Stimulated activated CD4-positive, alpha-beta T cell treated with anti-CD3 and anti-CD28 coated beads, Interleukin-1b, Interleukin-23, amount 100 ng/mL, for 1 hour (primary cell): ENCODE results near the gene MAP4K1.

ENCODE experiments used
- DNase-seq, 2 donors: peaks; one replicate each; pipeline ENCODE4 v3.0.0-alpha.2; 2020; ENCODE audit warnings: low read depth in 2 of 2

MAP4K1 gene

DNA sequence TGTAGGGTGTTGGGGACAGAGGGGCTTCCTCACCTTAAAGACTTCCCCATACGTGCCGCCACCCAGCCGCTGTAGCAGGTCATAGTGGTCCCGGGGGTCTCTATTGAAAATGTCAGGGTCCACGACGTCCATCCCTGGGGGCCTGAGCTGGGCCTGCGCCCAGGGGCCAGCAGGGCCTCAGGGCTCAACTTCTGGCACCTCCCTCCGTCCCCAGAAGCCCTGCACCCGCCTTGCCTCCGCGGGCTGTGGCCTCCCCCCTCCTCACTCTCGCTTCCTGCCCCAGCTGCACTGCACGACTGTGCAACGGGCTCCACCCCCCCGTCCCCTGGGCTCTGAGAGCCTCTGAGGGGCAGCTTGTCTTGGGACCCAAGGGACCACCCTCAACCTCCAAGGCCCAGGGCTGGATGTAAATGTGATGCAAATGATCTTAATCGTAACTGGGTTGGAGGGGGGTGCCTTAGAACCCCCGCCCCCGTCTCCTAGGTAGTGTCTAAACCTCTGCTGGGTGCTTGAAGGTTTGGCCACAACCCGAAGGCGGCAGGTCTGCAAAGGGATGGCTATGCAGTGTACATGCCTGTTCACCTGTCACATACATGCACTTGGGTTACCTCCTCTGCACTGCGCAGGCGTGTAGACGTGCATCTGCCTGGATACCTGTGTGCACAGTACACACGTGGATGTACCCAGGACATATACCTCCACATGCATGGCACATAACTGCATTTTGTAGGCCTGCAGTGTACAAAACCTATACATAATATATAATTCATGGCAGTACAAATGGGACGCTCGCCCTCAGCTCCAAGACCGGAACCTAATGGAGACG lies at the start of gene MAP4K1:
TSS of gene MAP4K1 (minus strand) at position 190 of the 826 bp plus-strand sequence. CDS start at position 132, 58 bp downstream.
- DNase-seq = peak in 1 of 2 donors; percentile 29

DNA sequence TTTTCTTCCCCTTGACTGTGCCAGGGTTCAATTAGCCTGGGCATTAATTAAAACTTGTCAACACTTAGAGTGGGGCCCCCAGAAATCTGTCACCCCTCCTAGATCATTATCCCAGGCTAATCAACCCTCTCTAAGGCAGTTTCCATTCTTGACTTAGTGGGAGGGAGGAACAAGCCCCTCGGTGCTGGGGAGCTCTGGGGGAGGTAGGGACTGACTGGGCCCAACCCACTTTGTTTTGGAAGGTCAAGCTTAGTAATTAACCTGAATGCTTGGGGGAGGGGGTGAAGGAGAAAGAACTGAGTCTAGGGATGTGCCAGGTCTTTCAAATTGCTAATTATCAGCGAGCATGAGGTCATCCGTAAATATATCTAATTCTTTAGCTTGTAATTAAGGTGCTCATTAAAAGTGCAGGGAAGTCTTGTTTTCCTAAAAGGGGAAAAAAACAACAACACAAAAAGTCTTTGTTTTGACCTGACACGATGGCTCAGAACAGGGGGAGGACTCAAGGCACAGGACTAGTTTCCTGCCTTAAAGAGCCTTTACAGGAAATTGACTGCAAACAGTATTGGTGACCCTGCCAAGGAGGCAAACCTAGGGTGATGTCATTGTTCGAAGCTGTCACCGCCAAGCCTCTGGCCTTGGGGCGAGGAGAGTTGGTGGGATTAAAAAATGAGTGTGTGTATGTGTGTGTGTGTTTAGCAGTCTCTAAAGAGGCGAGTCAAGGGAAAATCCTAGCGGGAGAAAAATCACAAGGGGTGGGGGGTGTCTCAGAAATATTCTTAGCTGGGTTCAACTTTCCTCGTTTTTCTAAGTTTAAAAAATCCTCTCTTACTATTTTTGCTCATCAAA lies 49.1 kb upstream of the MAP4K1 start:
- no peak for DNase-seq

DNA sequence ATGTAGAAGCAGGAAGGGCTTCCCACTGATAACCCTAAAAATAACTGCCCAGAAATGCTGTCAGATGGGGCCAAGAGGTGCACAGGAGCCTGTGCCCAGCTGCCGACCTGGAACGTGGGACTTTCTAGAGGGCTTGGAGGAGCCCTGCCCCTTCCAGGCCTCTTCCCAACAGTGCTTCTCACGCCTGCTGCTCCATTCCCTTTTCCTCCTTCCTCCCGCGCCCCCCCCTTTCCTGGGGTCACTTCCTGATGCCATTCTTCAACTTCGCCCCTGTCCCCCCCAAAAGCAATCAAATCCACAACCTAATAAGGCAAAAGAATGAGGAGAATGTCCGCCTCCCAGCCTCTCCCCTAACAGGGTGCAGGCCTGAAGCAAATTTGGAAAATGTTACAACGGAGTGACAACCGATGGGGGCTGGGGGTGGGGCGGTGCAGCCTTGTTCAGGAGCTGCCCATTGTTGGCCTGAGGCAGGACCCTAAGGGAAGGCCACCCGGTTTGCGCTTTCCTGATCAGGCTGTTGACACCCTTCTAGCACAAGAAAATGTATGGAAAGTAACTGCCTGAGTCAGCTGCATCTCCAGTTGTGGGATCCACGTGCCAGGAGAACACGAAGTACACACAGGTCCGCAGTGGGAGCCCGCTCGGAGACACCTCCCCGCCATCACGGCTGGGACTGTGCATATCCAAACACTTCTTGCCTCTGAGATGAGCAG lies 48.4 kb upstream of the MAP4K1 start:
- DNase-seq = no peak

DNA sequence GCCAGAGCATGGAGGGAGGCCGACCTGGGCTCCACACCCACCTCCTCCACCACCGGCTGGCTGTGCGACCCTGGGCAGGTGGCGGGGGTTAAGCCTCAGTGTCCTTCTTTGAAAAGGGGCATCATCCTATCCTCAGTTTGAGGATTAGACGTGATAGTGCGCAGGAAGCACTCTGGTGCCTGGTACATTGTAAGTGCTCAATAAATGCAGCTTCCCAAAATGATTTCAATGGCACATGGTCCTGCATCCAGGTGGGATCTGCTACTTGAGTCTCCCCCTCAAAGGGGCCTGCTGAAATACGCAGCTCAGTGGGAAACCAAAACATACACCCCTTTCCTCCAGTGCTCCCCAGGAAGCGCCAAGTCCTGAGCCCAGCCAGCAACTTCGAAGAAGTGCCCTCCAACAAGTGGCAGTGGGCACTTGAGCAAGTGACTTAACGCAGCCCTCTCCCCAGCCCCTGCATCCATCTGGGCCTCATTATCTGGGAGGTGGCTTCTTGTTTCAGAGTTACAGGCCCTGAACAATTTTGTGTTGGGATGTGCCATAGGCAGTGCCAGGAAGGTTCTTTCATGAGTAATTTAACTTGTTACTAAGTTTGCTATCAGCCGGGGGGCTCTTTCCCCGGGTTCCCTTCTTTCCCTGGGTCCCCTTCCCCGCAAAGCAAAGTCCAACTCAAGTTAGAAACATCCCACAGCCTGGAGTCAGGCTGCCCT lies 47.6 kb upstream of the MAP4K1 start:
- no peak for DNase-seq

DNA sequence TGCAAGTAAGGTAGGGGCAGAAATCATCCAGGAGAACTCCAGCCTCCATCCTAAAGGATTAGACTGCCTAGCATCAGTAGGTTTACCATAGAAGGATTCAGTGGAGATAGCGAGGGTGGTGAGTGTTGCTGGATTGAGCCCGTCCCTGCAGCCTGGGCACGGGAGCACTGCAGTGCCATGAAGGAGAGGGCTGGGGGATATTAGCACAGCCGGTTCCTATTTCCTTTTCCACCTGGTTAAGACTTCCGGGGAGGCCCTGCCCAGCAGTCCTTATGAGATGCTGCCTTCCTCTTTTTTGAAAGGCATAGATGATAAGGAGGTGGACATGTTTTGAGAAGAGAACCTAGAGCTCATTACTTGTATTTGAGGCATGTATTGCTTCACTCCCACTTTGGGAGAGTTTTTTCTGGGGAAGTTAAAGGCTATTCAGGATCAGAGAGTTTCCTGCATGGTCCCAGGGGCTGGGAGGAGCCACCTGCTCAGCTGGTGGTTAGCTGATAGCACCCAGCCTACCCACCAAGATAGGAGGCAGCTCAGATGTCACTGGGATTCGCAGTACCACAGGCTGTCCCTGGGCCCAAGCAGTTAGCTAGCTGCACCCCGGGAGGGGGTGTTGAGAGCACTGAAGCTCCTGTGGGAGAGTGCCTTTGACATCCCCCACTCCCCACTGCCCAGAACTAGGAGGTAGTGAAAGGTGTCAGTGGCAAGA lies 46.9 kb upstream of the MAP4K1 start:
- no peak for DNase-seq

DNA sequence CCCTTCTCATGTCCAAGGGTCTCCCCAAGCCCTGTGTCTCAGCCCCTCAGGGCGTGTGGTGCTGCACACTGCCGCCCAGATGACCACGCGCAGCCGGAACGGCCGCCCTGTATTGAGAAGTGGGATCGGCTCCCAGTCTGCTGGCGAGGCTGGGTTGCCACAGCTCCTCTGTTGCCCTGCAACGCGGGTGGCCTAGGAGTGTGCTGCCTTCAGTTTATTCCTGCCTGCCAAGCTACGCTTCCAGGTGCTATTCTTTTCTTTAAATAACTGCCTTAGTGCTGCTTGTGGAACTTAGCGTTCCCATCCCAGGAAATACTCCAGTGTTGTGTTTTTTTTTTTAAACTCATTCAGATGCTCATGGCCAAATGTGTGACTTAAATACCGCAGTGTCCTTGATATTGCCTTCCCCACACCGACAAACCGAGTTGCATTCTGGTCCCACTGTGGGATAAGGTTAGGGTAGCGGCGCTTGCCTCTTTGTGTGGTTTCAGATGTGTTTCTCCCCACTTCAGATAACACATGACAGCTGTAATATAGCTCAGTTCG lies 46.3 kb upstream of the MAP4K1 start:
- DNase-seq = no peak

DNA sequence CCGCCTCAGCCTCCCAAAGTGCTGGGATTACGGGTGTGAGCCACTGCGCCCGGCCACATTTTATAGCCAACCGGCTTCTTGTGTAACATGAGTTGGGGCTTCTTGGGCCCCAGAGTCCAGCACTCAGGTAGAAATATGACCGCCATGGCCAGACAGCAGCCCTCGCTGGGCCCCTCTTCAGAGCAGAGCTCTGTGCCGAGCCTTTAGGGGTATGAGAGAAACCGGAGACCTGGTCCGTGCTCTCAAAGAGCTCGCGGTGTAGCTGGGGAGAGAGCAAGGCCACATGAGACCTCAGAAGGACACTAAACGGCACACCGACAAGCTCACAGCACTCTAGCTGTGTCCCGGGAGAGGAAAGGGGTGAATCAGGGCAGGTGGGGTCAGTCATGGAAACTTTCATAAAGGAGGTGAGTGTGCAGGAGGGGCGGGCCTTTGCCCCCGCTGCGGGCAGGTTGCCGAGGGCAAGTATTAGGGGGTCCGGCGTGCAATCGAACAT lies 45.5 kb upstream of the MAP4K1 start:
- DNase-seq = no peak

DNA sequence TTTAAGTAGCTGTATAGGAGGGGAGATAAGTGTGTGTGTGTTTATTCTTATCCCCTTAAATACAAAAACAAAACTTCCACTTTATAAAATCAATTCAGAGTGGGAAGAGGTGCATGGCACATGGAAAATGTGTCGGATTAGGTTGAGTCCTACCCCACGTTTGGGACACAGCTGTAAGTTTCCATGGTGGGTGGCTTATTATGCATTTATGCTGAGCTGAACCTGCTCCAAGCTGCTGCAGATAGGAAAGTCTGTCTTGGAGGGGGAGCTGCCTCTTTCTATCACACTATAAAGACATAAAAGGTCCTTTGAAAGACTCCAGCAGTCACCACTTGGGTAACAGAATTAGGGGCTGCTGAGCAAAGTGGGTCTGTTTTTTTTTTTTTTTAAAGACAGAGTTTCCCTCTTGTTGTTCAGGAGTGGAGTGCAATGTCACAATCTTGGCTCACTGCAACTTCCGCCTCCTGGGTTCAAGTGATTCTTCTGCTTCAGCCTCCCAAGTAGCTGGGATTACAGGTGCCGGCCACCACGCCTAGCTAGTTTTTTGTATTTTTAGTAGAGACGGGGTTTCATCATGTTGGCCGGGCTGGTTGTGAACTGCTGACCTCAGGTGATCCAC lies 44.9 kb upstream of the MAP4K1 start:
- DNase-seq = no peak

DNA sequence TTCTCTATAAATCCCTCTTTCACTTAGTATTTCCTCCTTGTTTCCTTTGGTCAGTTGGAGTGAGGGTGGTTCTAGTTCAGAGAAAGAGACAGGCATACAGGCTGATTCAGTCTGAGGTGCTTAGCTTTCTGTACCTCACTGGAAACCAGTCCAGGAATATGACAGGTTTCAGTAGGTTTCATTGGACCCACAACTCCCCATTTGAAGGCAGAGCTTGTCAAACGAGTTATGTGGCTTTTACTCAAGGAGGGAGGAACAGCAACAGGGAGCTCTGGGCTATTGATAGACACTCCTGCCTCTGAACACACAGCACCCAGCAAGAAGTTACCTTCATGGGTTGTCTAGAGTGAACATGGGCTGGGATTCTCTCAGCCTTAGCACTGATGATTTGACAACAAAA lies 44.2 kb upstream of the MAP4K1 start:
- DNase-seq = no peak

DNA sequence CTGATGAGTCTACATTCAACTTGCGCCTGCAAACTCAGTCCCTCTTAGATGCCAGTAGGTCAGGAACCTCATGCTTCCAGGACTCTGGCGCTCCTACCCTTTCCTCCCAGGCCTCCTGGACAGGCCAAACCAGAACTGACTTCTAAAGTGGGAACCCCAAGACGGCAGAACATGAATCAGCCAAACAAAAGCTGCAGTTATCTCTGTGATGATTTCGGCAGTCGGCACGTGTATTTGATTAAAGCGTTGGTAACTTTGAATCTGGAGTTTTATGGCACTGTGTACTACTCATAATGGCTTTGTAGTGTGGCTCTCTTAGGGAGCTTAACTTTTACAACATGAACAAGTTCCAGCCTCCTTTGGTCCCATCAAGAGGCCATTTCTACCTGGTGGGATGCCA lies 43.4 kb upstream of the MAP4K1 start:
- no peak for DNase-seq

DNA sequence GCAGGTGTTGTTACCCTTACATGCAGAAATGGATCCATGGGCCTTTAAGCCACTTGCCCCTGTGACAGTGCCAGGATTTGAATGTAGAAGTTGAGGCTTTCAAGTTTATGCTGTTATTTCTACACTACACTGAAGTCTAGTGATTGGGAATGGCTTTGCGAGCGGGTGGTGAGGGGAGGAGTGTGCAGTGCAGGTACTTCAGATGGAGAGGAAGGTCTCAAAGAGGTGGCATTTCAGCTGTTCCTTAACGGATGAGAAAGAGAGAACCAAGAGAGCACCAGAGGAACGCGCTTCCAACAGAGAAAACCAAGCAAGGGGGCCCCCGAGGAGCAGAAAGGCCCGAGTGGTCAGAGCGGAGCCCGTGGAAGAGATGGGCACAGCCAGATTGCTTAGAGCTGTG lies 43.0 kb upstream of the MAP4K1 start:
- no peak for DNase-seq

DNA sequence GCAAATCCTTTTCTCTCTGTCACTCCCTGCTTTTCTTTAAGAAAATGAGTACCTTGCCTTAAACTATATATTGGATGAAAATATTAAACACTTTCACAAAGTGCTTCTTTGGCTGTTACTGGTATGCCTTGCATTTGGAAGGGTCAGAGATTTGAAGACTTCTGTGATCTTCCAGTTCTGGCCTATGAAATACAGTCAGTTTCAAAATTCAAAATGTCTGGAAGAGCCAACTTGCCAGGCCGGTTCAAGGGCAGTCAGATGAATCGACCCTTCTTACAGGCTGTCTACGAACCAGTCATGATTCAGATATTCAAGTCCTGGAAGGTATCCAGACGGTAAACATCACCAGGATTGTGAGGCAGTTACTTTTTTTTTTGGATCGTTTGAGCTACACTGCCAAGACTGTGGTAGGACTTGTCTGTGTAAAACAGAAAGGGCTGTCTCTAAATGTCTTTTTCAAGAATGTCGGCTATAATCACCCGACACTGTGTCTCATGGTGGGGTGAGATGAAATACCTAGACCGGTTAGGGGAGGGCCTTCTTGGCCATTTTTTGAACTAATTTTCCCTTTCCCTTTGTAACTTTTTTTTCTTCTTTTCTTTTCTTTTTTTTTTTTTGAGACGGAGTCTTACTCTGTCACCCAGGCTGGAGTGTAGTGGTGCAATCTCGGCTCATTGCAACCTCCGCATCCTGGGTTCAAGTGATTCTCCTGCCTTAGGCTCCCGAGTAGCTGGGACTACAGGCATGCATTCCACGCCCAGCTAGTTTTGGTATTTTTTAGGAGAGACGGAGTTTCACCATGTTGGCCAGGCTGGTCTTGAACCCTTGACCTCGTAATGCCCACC lies 40.9 kb upstream of the MAP4K1 start:
- DNase-seq = no peak

DNA sequence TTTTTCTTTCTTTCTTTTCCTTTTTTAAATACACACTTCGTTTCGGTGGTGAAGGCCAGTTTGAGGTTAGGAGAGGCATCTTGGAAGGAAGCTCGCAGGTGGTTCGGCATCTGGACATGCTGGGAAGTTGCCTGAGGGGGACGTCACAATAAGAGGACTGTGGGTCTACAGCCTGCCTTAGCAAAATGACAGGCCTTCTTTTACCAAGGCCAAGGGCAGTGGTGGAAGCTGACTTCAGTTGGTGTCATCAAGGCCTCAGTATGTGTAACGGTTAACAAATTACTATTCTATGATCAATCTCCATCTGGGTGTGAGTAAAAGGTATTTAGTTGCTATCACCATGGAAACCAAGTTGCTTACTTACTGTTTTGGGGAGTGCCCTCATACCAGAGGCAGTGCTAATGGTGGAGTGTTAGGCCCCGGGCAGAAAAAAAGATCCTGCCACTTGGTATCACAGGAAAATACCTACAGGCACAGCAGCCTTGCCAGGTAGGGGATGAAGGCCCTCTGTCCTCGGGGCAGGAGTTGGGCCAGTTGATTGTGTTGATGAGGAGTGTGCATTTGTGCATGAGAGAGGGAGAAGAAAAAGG lies 40.0 kb upstream of the MAP4K1 start:
- no peak for DNase-seq

DNA sequence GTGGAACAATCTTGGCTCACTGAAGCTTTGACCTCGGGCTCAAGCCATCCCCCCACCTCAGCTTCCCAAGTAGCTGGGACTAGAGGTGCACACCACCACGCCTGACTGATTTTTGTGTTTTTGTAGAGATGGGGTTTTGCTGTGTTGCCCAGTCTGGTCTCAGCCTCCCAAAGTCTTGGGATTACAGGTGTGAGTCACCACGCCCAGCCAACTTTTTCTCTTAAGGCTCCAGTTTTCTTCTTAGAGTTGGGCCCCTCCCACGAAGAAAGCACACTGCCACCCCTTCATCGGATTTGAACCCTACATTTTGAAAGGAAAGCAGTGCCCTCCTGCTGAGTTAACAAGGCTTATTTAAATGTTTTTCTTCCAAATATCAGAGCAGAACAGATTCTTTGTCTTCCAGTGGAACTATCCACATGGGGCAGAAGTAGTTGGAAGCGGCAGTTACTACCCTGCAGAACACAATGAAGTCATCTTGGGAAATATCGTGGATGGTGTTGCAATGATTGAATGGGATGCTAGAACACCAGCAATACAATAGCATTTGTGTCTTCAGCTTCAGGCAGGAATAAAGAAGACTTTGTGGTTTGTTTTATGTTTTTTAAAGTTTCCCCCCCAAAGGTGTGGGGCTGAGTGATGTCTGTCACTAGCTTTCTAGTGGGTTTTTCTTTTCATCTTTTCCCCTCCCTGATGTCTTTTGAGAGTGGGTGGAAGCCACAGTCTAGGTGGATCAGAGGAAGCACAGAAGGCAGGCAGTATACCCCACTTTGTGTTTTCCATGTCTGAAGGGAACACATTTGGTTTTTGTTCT lies 38.6 kb upstream of the MAP4K1 start:
- no peak for DNase-seq

DNA sequence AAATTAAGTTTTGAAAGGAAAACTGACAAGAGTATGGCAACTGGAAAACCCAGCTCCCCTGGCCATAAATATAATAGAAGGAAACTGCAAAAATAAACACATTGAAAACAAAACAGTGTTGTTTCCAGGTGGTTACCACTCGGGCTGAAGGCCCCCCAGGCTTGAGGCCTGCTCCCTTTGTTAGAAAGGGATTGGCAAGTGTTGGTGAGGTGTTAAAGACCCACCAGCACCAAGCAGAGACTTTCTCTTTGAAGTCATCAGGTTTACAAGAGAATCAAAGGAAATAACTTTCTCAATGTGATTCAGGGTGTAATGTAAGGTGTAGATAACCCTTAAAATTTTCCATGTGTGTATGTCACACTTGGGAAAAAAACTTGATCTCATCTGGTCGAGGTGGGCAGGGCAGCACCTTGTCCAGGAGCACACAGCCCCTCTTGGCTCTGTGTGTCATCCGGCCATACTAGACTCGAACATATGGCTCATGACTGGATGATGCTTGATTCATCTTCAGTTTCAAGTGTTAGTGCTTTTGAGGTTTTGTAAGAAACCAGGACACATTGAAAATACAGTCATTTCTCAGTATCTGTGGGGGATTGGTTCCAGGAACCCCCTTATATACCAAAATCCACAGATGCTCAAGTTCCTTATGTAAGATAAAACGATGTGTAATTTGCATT lies 37.5 kb upstream of the MAP4K1 start:
- no peak for DNase-seq

DNA sequence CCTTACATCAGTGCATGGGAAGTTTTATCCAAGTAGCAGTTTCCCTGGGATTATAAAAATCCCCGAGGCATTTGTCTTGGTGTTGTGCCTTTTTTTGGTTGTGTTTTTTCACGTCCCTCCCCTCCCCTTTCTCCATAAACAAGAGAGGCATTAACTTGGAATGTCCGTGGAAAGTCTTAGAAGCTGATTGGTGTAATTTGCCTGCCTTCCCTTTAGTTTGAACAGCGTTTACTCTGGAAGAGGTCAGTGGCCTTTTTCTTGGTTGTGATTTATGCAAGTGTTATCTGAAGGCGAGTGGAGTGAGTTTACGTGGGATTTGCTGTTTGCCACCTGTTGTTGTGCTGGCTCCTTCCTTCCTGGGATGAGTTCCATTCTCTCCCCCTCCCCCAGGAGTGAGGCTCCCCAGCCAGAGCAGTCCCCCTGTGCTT lies 36.9 kb upstream of the MAP4K1 start:
- DNase-seq = no peak

DNA sequence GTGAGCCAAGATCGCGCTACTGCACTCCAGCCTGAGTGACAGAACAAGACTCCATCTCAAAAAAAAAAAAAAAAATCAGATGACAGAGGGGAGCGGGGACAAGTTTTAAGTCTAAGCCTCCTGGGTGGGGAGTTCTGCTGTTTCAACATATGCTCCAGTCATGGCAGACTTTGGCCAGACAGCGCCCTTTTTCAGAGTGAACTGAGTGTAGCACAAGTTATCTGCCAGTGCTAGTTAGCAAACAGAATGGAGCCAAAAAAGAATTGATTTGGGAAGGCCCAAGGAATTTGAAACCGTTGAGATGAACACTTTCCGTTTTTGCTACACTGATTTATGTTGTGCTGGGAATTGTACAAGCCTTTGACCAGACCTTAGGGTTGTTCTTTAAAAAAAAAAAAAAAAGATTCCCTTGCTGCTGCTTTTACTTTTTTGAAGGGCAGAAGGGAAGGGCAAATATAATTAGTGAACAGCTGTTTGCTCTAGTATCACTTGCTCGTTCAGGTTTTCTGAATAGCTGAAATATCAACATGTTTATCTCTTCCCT lies 35.3 kb upstream of the MAP4K1 start:
- DNase-seq = no peak
